Activated CD4-positive, alpha-beta T cell treated with anti-CD3 and anti-CD28 coated beads for 36 hours (primary cell): ENCODE measurements around the gene GNGT2. TPM values are rescaled to one million over a fixed set of nuclear protein-coding genes. Genes with fewer than 3 reads are reported as not detected.

Experiments
- ATAC-seq: fragments of 200-7000 bp; cut with Tn5 transposase; one replicate; pipeline ENCODE4 v1.10.0; 2021; ENCODE audit warnings: mild to moderate bottlenecking, moderate library complexity
- CTCF ChIA-PET: fragments of 350-600 bp; sonication (Branson Sonifier 250); formaldehyde crosslinking; loops from one replicate; lab custom pipeline; 2021; ENCODE audit warnings: antibody characterized with exemption; lab: Charles Lee
- POLR2A ChIA-PET: fragments of 350-600 bp; sonication (Branson Sonifier 250); formaldehyde crosslinking; loops from one replicate; lab custom pipeline; 2021; ENCODE audit warnings: antibody characterized with exemption, inconsistent platforms; lab: Charles Lee
- DNase-seq: peaks from one replicate; pipeline ENCODE4 v3.0.0-alpha.2; 2020
- H3K27ac Mint-ChIP-seq: one replicate; pipeline ENCODE4 v1.8.0; 2021; ENCODE audit warnings: mixed read lengths
- H3K27me3 Mint-ChIP-seq: one replicate; pipeline ENCODE4 v1.8.0; 2021; ENCODE audit warnings: mixed read lengths
- H3K36me3 Mint-ChIP-seq: one replicate; pipeline ENCODE4 v1.8.0; 2021; ENCODE audit warnings: low read depth, mixed read lengths
- H3K4me1 Mint-ChIP-seq: one replicate; pipeline ENCODE4 v1.8.0; 2021; ENCODE audit warnings: mixed read lengths
- H3K4me3 Mint-ChIP-seq: one replicate; pipeline ENCODE4 v1.8.0; 2021; ENCODE audit warnings: mild to moderate bottlenecking, moderate library complexity, mixed read lengths
- H3K9me3 Mint-ChIP-seq: one replicate; pipeline ENCODE4 v1.8.0; 2021; ENCODE audit warnings: low read depth, mixed read lengths
- intact Hi-C, 2 experiments: fragments of 100-400 bp; cut with DNase I in 1 of 2; cut with micrococcal nuclease in 1 of 2; formaldehyde crosslinking; loops; one replicate each; pipeline versions ENCODE4 v1.14.2 to v1.15.1; 2022 to 2024; cut with DNase I, micrococcal nuclease
- total RNA-seq, 2 experiments: library from RNA; stranded (reverse); gene quantifications; one replicate each; pipeline ENCODE4 v1.2.3, GENCODE V29; 2021

Gene GNGT2
- total RNA-seq, 2 experiments from 2014 or later, result 27.3 to 27.7 TPM

DNA sequence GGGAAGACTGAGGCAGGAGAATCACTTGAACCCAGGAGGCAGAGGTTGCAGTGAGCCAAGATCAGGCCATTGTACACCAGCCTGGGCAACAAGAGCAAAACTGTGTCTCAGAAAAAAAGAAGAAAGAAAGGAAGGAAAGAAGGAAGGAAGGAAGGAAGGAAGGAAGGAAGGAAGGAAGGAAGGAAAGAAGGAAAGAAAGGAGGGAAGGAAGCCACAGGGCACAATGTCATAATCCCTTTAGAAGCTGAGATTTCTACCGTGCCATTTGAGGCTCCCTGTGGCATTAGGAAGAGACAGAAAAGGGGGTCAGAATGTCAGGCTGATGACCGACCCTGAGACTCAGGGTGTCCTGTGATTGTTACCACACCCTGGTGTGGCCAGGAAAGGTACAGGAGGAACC is 6.6 kb downstream of the GNGT2 start:
- H3K4me1 Mint-ChIP-seq, result peaks cover 7% of the 10 kb centered on the region
- CTCF ChIA-PET, result interaction anchor here (0.7 kb wide), 1 partner anchor 11 kb away, joined by 4 read pairs; no protein-coding TSS in a partner anchor
- no peak overlapping the region for H3K4me3 Mint-ChIP-seq
- H3K36me3 Mint-ChIP-seq, result peaks cover 23% of the 10 kb centered on the region
- ATAC-seq, result no peak
- POLR2A ChIA-PET, result no interaction called here
- DNase-seq, result no peak
- H3K9me3 Mint-ChIP-seq, result no peaks in the 10 kb centered on the region
- intact Hi-C loops, result no loop called here
- H3K27me3 Mint-ChIP-seq, result no peaks in the 10 kb centered on the region
- H3K27ac Mint-ChIP-seq, result no peak overlapping the region

DNA sequence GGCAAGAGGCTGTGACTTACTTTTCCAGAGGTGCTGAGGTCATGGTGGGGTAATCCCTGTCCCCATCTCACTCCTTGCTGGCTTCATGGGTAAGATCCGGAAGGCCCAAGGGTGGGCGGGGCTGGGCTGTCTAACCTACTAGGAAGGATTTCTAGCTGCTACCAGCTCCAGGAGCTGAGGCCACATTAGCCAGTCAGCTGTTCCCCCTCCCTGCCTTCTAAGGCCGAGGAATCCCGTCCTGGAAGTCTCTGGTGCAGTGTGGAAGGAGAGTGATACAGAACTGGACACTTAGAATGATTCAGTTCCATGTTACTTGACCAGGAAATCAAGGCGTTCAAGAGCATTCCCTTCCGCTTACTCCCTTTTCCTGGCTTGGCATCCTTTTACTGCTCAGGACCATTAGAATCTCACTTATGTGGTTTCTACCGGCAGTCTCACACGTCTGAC is 8.9 kb downstream of the GNGT2 start:
- peaks cover 17% of the 10 kb centered on the region for H3K36me3 Mint-ChIP-seq
- H3K4me3 Mint-ChIP-seq, result no peak overlapping the region
- intact Hi-C loops, result no loop called here
- H3K27ac Mint-ChIP-seq, result no peak overlapping the region
- POLR2A ChIA-PET, result no interaction called here
- ATAC-seq (no peak), DNase-seq (no peak)
- no peaks in the 10 kb centered on the region for H3K4me1 Mint-ChIP-seq
- CTCF ChIA-PET, result interaction anchor here (0.9 to 1.7 kb wide), 3 partner anchors 21 to 26 kb away, joined by 3 to 4 read pairs (median 4); no protein-coding TSS in a partner anchor
- no peaks in the 10 kb centered on the region for H3K27me3 Mint-ChIP-seq
- H3K9me3 Mint-ChIP-seq, result no peaks in the 10 kb centered on the region

DNA sequence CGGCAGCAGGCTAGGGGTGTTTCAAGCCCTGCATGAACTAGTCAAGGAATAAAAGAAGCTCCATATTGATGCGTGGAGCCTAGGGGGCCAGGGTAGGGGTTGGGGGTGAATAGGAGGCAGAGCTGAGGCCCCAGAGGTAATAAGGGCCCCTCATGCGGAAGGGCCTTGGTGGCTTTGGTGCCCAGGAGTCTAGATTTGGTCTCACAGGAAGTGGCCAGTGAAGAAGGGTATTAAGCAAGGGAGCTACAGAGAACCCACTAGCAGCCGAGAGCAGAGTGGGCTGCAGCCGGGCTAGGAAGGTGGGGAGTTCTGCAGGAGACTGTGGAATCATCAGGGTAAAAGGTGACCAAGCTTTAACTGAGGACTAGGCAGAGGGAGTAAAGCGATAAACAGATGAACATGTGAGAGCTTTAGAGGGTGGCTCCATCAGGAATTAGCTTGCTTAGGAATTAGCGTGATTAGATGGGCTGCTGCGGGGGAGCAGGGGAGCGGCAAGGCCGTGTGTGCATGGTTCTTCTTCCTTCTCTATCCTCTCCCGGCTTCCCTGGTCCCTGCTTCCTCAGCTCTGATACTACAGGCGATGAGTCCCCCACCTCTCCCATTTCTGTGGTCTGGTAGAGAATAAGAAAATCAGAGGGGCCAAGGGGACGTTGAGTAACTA is 9.8 kb downstream of the GNGT2 start:
- H3K4me3 Mint-ChIP-seq, result no peak overlapping the region
- ATAC-seq, result no peak
- H3K4me1 Mint-ChIP-seq, result peaks cover 5% of the 10 kb centered on the region
- peaks cover 8% of the 10 kb centered on the region for H3K36me3 Mint-ChIP-seq
- intact Hi-C loops, result no loop called here
- H3K9me3 Mint-ChIP-seq, result no peaks in the 10 kb centered on the region
- no peaks in the 10 kb centered on the region for H3K27me3 Mint-ChIP-seq
- ChIA-PET POLR2A (no interaction called here), CTCF (interaction anchor here (0.7 to 1.7 kb wide), 8 partner anchors 9 to 969 kb away, joined by 3 to 5 read pairs (median 4); no protein-coding TSS in a partner anchor)
- H3K27ac Mint-ChIP-seq, result no peak overlapping the region
- no peak for DNase-seq

DNA sequence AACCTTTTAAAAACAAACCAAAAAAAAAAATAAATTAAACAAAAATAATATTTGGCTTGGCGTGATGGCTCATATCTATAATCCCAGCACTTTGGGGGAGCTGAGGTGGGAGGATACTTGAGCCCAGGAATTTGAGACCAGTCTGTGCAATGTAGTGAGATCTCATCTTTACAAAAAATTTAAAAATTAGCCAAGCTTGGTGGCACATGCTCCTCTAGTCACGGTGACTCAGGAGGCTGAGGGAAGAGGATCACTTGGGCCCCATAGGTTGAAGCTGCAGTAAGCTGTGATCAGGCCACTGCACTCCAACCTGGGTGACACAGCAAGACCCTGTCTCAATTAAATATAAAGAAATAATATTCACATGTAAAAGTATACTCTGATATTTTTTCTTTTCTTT is 12.2 kb downstream of the GNGT2 start:
- peaks cover 23% of the 10 kb centered on the region for H3K4me1 Mint-ChIP-seq

DNA sequence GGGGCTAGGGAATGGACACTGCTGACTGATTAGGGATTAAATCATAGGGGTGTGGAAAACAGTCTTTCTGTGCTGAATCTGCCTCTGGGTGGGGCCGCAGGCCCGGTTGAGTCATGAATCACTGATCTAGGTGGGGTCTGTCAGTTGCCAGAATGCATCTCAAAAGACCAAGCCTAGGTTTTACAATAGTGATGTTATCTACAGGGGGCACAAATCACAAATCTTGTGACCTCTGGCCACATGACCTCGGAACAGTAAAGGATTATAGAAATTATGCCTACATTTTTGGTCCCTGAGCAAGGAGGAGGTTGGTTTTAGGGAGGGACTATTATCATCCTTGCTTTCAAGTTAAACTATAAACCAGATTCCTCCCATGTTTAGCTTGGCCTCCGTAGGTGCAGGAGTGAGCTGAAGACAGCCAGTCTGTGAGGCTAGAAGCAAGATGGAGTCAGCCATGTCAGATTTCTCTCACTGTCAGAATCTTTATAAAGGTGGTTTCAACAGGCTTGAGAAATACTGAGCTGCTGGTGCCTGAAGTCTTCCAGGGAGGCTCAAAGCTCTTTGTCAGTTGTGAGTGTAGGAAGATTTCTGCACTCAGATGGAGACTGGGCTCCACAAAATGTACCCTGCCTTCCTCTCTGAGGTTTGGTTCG is 12.9 kb downstream of the GNGT2 start:
- Mint-ChIP-seq H3K4me3 (no peak overlapping the region), H3K27me3 (no peaks in the 10 kb centered on the region), H3K4me1 (peaks cover 26% of the 10 kb centered on the region), H3K9me3 (no peaks in the 10 kb centered on the region), H3K27ac (no peak overlapping the region), H3K36me3 (peaks cover 8% of the 10 kb centered on the region)
- POLR2A ChIA-PET, result interaction anchor here (0.6 kb wide), 1 partner anchor 231 kb away, joined by 3 read pairs; no protein-coding TSS in a partner anchor
- intact Hi-C loops, result loop anchor here in 1 of 2 experiments (10.0 kb wide), 1 partner anchor 547 kb away; no protein-coding TSS in a partner anchor
- CTCF ChIA-PET, result interaction anchor here (0.8 to 1.9 kb wide), 7 partner anchors 12 to 182 kb away, joined by 3 to 11 read pairs (median 4); no protein-coding TSS in a partner anchor
- ATAC-seq, result no peak
- no peak for DNase-seq

More for the DNA sequence above, 12.2 kb downstream of the GNGT2 start:
- no peak for DNase-seq
- H3K9me3 Mint-ChIP-seq, result no peaks in the 10 kb centered on the region
- H3K36me3 Mint-ChIP-seq, result peaks cover 8% of the 10 kb centered on the region
- intact Hi-C loops, result loop anchor here in 1 of 2 experiments (10.0 kb wide), 1 partner anchor 547 kb away; no protein-coding TSS in a partner anchor
- H3K4me3 Mint-ChIP-seq, result no peak overlapping the region
- ATAC-seq, result no peak
- H3K27me3 Mint-ChIP-seq, result no peaks in the 10 kb centered on the region
- no peak overlapping the region for H3K27ac Mint-ChIP-seq
- POLR2A ChIA-PET, result interaction anchor here (0.7 kb wide), 1 partner anchor 12 kb away, joined by 4 read pairs; the partner anchor contains the start of genes ABI3 and GNGT2
- CTCF ChIA-PET, result interaction anchor here (0.9 to 1.9 kb wide), 7 partner anchors 12 to 183 kb away, joined by 3 to 11 read pairs (median 4); no protein-coding TSS in a partner anchor

DNA sequence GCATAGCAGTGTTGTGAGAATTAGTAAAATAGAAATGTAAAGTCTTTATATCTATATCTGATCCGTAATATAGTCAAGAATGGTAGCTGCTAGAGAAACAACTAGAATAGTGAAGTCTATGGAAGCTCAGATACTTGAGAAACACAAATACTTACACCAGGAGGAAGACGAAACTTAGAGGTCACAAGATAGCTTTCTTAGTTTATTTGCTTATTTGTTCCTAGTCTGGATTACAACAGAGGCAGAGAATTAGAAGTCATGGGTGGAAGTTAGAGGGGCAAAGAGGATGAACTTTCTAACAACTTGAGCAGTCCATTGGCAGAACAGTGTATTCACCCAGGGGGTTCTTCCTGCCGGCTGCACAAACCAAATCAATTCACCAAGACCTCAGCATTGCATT is 13.9 kb downstream of the GNGT2 start:
- DNase-seq, result no peak
- Mint-ChIP-seq H3K27ac (no peak overlapping the region), H3K27me3 (no peaks in the 10 kb centered on the region), H3K36me3 (no peaks in the 10 kb centered on the region), H3K9me3 (no peaks in the 10 kb centered on the region), H3K4me1 (peaks cover 29% of the 10 kb centered on the region), H3K4me3 (no peak overlapping the region)
- ChIA-PET CTCF (no interaction called here), POLR2A (no interaction called here)
- intact Hi-C loops, result loop anchor here in 1 of 2 experiments (10.0 kb wide), 1 partner anchor 548 kb away; no protein-coding TSS in a partner anchor
- no peak for ATAC-seq

DNA sequence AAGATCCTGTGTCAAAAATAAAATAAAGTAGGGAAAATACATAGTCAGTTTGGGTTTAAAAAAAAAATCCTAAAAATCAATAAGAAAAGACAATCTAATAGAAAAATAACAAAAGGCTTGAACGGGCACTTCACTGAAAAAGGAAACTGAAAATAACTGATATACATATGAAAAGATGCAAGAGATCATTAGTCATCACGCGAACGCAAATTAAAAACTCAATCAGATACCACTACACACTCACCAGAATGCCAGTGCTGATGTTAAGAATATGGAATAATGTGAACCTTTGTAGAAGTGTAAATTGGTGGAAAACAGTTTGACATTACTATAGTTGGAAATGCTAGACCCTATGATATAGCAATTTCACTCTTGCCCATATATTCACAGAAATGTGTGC is 14.6 kb downstream of the GNGT2 start:
- Mint-ChIP-seq H3K27ac (peak overlapping the region; percentile 43), H3K36me3 (no peaks in the 10 kb centered on the region), H3K4me3 (no peak overlapping the region), H3K4me1 (peaks cover 31% of the 10 kb centered on the region), H3K27me3 (no peaks in the 10 kb centered on the region), H3K9me3 (no peaks in the 10 kb centered on the region)
- DNase-seq (no peak), ATAC-seq (no peak)
- ChIA-PET CTCF (interaction anchor here (4.8 kb wide), 1 partner anchor 32 kb away, joined by 36 read pairs; no protein-coding TSS in a partner anchor), POLR2A (no interaction called here)
- intact Hi-C loops, result loop anchor here in 1 of 2 experiments (10.0 kb wide), 1 partner anchor 549 kb away; no protein-coding TSS in a partner anchor

DNA sequence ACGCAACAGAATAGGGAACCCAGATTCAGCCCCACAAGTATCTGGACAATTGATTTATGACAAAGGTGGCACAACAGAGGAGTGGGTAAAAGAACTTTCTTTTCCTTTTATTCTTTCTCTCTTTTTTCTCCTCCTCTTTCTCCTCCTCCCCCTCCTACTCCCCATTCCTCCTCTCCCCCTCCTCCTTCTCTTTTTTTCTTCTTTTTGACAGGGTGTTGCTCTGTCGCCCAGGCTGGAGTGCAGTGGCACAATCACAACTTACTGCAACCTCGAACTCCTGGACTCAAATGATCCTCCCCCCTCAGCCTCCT is 16.1 kb downstream of the GNGT2 start:
- ATAC-seq (no peak), DNase-seq (no peak)
- no peak overlapping the region for H3K27ac Mint-ChIP-seq
- no peaks in the 10 kb centered on the region for H3K27me3 Mint-ChIP-seq
- H3K9me3 Mint-ChIP-seq, result no peaks in the 10 kb centered on the region
- no peak overlapping the region for H3K4me3 Mint-ChIP-seq
- no peaks in the 10 kb centered on the region for H3K36me3 Mint-ChIP-seq
- peaks cover 31% of the 10 kb centered on the region for H3K4me1 Mint-ChIP-seq
- intact Hi-C loops, result loop anchor here in 1 of 2 experiments (5.0 to 10.0 kb wide), 3 partner anchors 513 to 767 kb away; partner anchors contain the start of gene SLC35B1
- ChIA-PET CTCF (interaction anchor here (0.6 to 4.8 kb wide), 9 partner anchors 9 to 501 kb away, joined by 3 to 36 read pairs (median 5); no protein-coding TSS in a partner anchor), POLR2A (interaction anchor here (1.1 to 1.2 kb wide), 2 partner anchors 16 to 28 kb away, joined by 3 to 4 read pairs; partner anchors contain the start of genes ABI3 and GNGT2)

DNA sequence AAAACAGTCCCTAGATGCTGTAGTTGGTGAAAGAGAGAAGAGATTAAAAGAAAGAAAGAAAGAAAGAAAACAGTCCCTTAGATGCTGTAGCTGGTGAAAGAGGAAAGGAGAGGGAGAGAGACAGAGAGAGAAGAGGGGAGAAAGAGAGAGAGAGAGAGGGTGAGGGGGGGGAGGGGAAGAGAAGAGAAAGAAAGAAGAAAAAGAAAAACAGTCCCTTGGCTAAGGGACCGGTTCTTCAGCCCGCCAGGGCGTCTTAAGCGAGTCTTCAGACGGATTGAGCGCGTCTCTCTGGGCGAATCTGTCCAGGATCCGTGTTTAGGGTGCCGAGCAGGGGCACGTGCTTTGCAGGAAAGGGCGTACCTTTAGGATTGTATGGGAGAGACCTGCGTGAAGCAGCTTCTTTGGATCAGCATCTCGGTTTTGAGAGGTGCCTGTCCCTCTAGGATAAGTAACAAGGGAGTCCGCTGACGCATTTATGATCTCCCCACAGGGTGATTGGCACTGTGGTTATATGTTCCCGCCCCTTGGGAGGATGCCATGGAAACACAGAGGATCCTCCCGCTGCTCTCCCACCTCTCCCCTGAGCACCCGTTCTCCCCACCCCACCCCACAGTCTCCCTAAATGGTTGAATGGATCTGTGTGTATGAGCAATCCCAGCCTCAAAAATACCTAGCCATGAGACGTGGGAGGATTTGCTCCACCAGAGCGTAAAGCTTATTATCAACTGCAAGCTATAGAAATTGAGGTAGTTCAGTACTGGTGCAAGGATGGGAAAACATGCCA is 16.7 kb downstream of the GNGT2 start:
- H3K36me3 Mint-ChIP-seq, result no peaks in the 10 kb centered on the region
- CTCF ChIA-PET, result interaction anchor here (0.6 to 4.8 kb wide), 9 partner anchors 8 to 376 kb away, joined by 3 to 36 read pairs (median 5); no protein-coding TSS in a partner anchor
- H3K27me3 Mint-ChIP-seq, result no peaks in the 10 kb centered on the region
- peak overlapping the region; percentile 90 for H3K4me3 Mint-ChIP-seq
- intact Hi-C loops, result loop anchor here (2.0 to 10.0 kb wide), 8 partner anchors 25 to 766 kb away; partner anchors contain the start of genes CALCOCO2 (in 1 of the 2), SLC35B1 (in 1 of the 2) and SPOP (in 1 of the 2)
- H3K9me3 Mint-ChIP-seq, result no peaks in the 10 kb centered on the region
- POLR2A ChIA-PET, result interaction anchor here (1.1 to 1.2 kb wide), 2 partner anchors 17 to 28 kb away, joined by 3 to 4 read pairs; partner anchors contain the start of genes ABI3 and GNGT2
- H3K4me1 Mint-ChIP-seq, result peaks cover 31% of the 10 kb centered on the region
- peak overlapping the region; percentile 97 for H3K27ac Mint-ChIP-seq
- DNase-seq, result peak; percentile 58
- ATAC-seq, result no peak
